Effector memory CD4-positive, alpha-beta T cell (primary cell): ENCODE measurements around the gene RAD51D.
A peak's percentile ranks its signal among the peaks of the same experiment; 100 is the strongest.

Experiments
- DNase-seq, 3 donors: peaks; one replicate each; pipeline ENCODE4 v3.0.0-alpha.2; 2020
- H3K27ac ChIP-seq: 2 replicates; pipeline ENCODE4 v1.7.0; 2013; ENCODE audit warnings: mild to moderate bottlenecking, low read length, moderate library complexity; ENCODE audit not compliant: insufficient read depth, poor library complexity, severe bottlenecking
- H3K27me3 ChIP-seq: replicated peaks from 2 replicates; pipeline ENCODE4 v1.7.0; 2013; ENCODE audit warnings: mild to moderate bottlenecking, low read length; ENCODE audit not compliant: insufficient read depth, control insufficient read depth, poor library complexity, severe bottlenecking
- H3K36me3 ChIP-seq: 2 replicates; pipeline ENCODE4 v1.7.0; 2013; ENCODE audit warnings: mild to moderate bottlenecking, low read length, moderate library complexity; ENCODE audit not compliant: control insufficient read depth, insufficient read depth
- H3K4me1 ChIP-seq: 2 replicates; pipeline ENCODE4 v1.7.0; 2013; ENCODE audit warnings: low read length, mild to moderate bottlenecking; ENCODE audit not compliant: control insufficient read depth, insufficient read depth, poor library complexity, severe bottlenecking
- H3K4me3 ChIP-seq: 2 replicates; pipeline ENCODE4 v1.7.0; 2013; ENCODE audit warnings: low read length, low read depth, mild to moderate bottlenecking; ENCODE audit not compliant: insufficient read depth, poor library complexity, severe bottlenecking
- H3K9me3 ChIP-seq: 2 replicates; pipeline ENCODE4 v1.7.0; 2013; ENCODE audit warnings: mild to moderate bottlenecking, low read length, moderate library complexity; ENCODE audit not compliant: control insufficient read depth

The RAD51D gene

GRCh38 chr17:35086164-35086563, 33.5 kb downstream of the RAD51D start:
- Histone ChIP-seq H3K36me3 (no peaks in the 10 kb centered on the region), H3K4me1 (peaks cover 40% of the 10 kb centered on the region), H3K27me3 (no peaks in the 10 kb centered on the region), H3K9me3 (no peaks in the 10 kb centered on the region), H3K4me3 (no peak overlapping the region), H3K27ac (no peak overlapping the region)
- DNase-seq, result no peak

GRCh38 chr17:35084987-35085386, 34.7 kb downstream of the RAD51D start:
- no peak overlapping the region for H3K27ac ChIP-seq

GRCh38 chr17:35083071-35083470, 36.6 kb downstream of the RAD51D start:
- Histone ChIP-seq H3K27me3 (no peaks in the 10 kb centered on the region), H3K9me3 (no peaks in the 10 kb centered on the region), H3K4me3 (no peak overlapping the region), H3K36me3 (no peaks in the 10 kb centered on the region), H3K4me1 (peaks cover 42% of the 10 kb centered on the region), H3K27ac (peak overlapping the region; percentile 46)
- DNase-seq, result no peak

More at GRCh38 chr17:35084987-35085386, 34.7 kb downstream of the RAD51D start:
- Histone ChIP-seq H3K4me3 (no peak overlapping the region), H3K27me3 (no peaks in the 10 kb centered on the region), H3K36me3 (no peaks in the 10 kb centered on the region), H3K9me3 (no peaks in the 10 kb centered on the region), H3K4me1 (peaks cover 43% of the 10 kb centered on the region)
- DNase-seq, result no peak

- no peak for DNase-seq
- Histone ChIP-seq H3K9me3 (no peaks in the 10 kb centered on the region), H3K4me1 (peaks cover 37% of the 10 kb centered on the region), H3K36me3 (no peaks in the 10 kb centered on the region), H3K4me3 (no peak overlapping the region), H3K27me3 (no peaks in the 10 kb centered on the region), H3K27ac (peak overlapping the region; percentile 46)
Observed at GRCh38 chr17:35082073-35082657, 37.5 kb downstream of the RAD51D start.

GRCh38 chr17:35081638-35082037, 38.0 kb downstream of the RAD51D start:
- Histone ChIP-seq H3K4me1 (peaks cover 33% of the 10 kb centered on the region), H3K4me3 (no peak overlapping the region), H3K27me3 (no peaks in the 10 kb centered on the region), H3K9me3 (no peaks in the 10 kb centered on the region), H3K36me3 (no peaks in the 10 kb centered on the region), H3K27ac (peak overlapping the region; percentile 46)
- DNase-seq, result no peak

GRCh38 chr17:35080536-35080935, 39.1 kb downstream of the RAD51D start:
- peaks cover 34% of the 10 kb centered on the region for H3K4me1 ChIP-seq
- H3K4me3 ChIP-seq, result no peak overlapping the region
- no peak for DNase-seq
- H3K9me3 ChIP-seq, result no peaks in the 10 kb centered on the region
- no peaks in the 10 kb centered on the region for H3K36me3 ChIP-seq
- H3K27me3 ChIP-seq, result no peaks in the 10 kb centered on the region
- H3K27ac ChIP-seq, result peak overlapping the region; percentile 30

- H3K4me3 ChIP-seq, result no peak overlapping the region
- H3K36me3 ChIP-seq, result no peaks in the 10 kb centered on the region
- no peak overlapping the region for H3K27ac ChIP-seq
- peaks cover 41% of the 10 kb centered on the region for H3K4me1 ChIP-seq
- H3K9me3 ChIP-seq, result no peaks in the 10 kb centered on the region
- no peak for DNase-seq
- H3K27me3 ChIP-seq, result no peaks in the 10 kb centered on the region
Observed at GRCh38 chr17:35079547-35080423, 39.9 kb downstream of the RAD51D start.

- Histone ChIP-seq H3K27ac (no peak overlapping the region), H3K9me3 (no peaks in the 10 kb centered on the region), H3K4me1 (peaks cover 50% of the 10 kb centered on the region), H3K27me3 (no peaks in the 10 kb centered on the region), H3K36me3 (no peaks in the 10 kb centered on the region), H3K4me3 (no peak overlapping the region)
- DNase-seq, result no peak
Observed at GRCh38 chr17:35076874-35077273, 42.8 kb downstream of the RAD51D start.

GRCh38 chr17:35074711-35075707, 44.7 kb downstream of the RAD51D start:
- H3K4me1 ChIP-seq, result peaks cover 36% of the 10 kb centered on the region
- H3K9me3 ChIP-seq, result no peaks in the 10 kb centered on the region
- no peaks in the 10 kb centered on the region for H3K27me3 ChIP-seq
- H3K27ac ChIP-seq, result no peak overlapping the region
- no peak for DNase-seq
- no peak overlapping the region for H3K4me3 ChIP-seq
- H3K36me3 ChIP-seq, result no peaks in the 10 kb centered on the region
